ENCODE measurements around the gene TMC1.

DNA sequence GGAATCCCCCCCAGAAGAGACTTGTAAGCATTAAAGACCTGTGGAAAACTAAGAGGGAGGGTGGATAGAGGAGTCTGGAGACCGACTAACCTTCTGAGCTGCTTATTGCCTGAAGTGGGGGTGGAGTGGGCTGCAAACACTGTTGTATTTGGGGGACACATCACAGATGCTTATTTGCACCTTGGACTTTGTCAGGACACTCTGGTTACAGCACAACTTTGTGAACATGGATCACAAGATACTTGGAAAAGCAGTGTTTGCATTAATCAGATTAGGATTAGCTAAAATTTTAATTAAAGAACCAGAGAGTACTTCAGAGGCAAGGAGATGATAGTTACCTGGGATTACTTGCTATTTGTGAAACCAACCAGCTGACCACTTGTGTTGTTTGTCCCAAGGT, 30.9 kb downstream of the TMC1 start:
- TF ChIP-seq, protein P1, sequence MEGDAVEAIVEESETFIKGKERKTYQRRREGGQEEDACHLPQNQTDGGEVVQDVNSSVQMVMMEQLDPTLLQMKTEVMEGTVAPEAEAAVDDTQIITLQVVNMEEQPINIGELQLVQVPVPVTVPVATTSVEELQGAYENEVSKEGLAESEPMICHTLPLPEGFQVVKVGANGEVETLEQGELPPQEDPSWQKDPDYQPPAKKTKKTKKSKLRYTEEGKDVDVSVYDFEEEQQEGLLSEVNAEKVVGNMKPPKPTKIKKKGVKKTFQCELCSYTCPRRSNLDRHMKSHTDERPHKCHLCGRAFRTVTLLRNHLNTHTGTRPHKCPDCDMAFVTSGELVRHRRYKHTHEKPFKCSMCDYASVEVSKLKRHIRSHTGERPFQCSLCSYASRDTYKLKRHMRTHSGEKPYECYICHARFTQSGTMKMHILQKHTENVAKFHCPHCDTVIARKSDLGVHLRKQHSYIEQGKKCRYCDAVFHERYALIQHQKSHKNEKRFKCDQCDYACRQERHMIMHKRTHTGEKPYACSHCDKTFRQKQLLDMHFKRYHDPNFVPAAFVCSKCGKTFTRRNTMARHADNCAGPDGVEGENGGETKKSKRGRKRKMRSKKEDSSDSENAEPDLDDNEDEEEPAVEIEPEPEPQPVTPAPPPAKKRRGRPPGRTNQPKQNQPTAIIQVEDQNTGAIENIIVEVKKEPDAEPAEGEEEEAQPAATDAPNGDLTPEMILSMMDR (IDR thresholded peaks at IDR 0.05) = no peak
- TF ChIP-seq POLR2A (IDR thresholded peaks at IDR 0.05) = no peak
